ENCODE results near the gene CHD3. TPM values are rescaled to one million over a fixed set of nuclear protein-coding genes. Genes with fewer than 3 reads are reported as not detected.
A peak's percentile ranks its signal among the peaks of the same experiment; 100 is the strongest.

The CHD3 gene
- total and polyA plus RNA-seq, 10 of the 15 experiments (the other 5 are each of a cell fraction or from before 2014, with no cell fraction given): 1.4 to 86.8 (median 39.1) TPM

- TF ChIP-seq, protein P1, sequence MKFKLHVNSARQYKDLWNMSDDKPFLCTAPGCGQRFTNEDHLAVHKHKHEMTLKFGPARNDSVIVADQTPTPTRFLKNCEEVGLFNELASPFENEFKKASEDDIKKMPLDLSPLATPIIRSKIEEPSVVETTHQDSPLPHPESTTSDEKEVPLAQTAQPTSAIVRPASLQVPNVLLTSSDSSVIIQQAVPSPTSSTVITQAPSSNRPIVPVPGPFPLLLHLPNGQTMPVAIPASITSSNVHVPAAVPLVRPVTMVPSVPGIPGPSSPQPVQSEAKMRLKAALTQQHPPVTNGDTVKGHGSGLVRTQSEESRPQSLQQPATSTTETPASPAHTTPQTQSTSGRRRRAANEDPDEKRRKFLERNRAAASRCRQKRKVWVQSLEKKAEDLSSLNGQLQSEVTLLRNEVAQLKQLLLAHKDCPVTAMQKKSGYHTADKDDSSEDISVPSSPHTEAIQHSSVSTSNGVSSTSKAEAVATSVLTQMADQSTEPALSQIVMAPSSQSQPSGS (IDR thresholded peaks at IDR 0.05; ENCODE audit: low read length): no peak
- TF ChIP-seq SP1 (IDR thresholded peaks at IDR 0.05; ENCODE audit: low read depth, low read length) (peak; percentile 69), LARP7 (IDR thresholded peaks at IDR 0.05) (peak; percentile 74), IKZF1 (conservative IDR thresholded peaks at IDR 0.05) (peak; percentile 81), ZNF384 (IDR thresholded peaks at IDR 0.05; ENCODE audit: borderline replicate concordance, low read depth, low read length) (no peak), POLR2AphosphoS2 (IDR thresholded peaks at IDR 0.05; ENCODE audit: low read depth, low read length) (peak; percentile 63; the same call in 1 of the 2 replicates), SRF (IDR thresholded peaks at IDR 0.05; ENCODE audit: low read depth in 2 of 2, low read length in 2 of 2) (0 out of 4 replicates have a peak, but pooled peaks of 1 of the 2 experiments have one; percentile 12), CHD1 (IDR thresholded peaks at IDR 0.05; ENCODE audit: low read depth, low read length) (no peak; the same call in 1 of the 2 replicates), ZBTB40 (IDR thresholded peaks at IDR 0.05; ENCODE audit: borderline replicate concordance) (no peak), HDAC2 (IDR thresholded peaks at IDR 0.05) (no peak), MTA2 (IDR thresholded peaks at IDR 0.05; ENCODE audit: low read depth) (peak; percentile 70), BMI1 (IDR thresholded peaks at IDR 0.05; ENCODE audit: borderline replicate concordance) (no peak), POLR2AphosphoS5 (IDR thresholded peaks at IDR 0.05; ENCODE audit: low read length) (peak; percentile 79), SUPT20H (IDR thresholded peaks at IDR 0.05; ENCODE audit: borderline replicate concordance, control insufficient read depth, low read depth, low read length) (no peak), KLF5 (IDR thresholded peaks at IDR 0.05; ENCODE audit: partially characterized antibody) (peak; percentile 33), SIX5 (IDR thresholded peaks at IDR 0.05; ENCODE audit: low read depth, low read length, severe bottlenecking) (no peak), CEBPB (IDR thresholded peaks at IDR 0.05; ENCODE audit: borderline replicate concordance in 1 of 2, low read depth in 2 of 2, low read length in 2 of 2) (no peak), CHD2 (IDR thresholded peaks at IDR 0.05; ENCODE audit: borderline replicate concordance, low read depth, low read length) (peak; percentile 61; the same call in 1 of the 2 replicates), MLLT1 (IDR thresholded peaks at IDR 0.05) (peak; percentile 82), PKNOX1 (IDR thresholded peaks at IDR 0.05) (no peak), ATF7 (IDR thresholded peaks at IDR 0.05; ENCODE audit: low read depth) (peak; percentile 70)
Measured at GRCh38 chr17:7842380-7843256, 46.0 kb upstream of the CHD3 start (continued).

All from GM12878 (cell line).